Endothelial cell of umbilical vein (primary cell): ENCODE results near the gene KRTAP6-2.

Experiments
- POLR2A ChIP-seq: IDR thresholded peaks from 2 replicates; pipeline ENCODE4 v1.6.1; 2012; ENCODE audit warnings: low read depth, mild to moderate bottlenecking, control low read depth, low read length
- TF ChIP-seq, protein P1 (sequence below), 2 donors: IDR thresholded peaks; 1 replicate in 1 of 2; 2 replicates in 1 of 2; pipeline ENCODE4 v1.5.1; 2011; ENCODE audit warnings: low read length in 2 of 2, mild to moderate bottlenecking in 2 of 2, moderate library complexity in 2 of 2, control low read depth in 1 of 2, inconsistent platforms in 1 of 2, low read depth in 1 of 2; ENCODE audit not compliant: insufficient read depth in 1 of 2; ENCODE audit errors: extremely low read depth in 1 of 2

DNA sequence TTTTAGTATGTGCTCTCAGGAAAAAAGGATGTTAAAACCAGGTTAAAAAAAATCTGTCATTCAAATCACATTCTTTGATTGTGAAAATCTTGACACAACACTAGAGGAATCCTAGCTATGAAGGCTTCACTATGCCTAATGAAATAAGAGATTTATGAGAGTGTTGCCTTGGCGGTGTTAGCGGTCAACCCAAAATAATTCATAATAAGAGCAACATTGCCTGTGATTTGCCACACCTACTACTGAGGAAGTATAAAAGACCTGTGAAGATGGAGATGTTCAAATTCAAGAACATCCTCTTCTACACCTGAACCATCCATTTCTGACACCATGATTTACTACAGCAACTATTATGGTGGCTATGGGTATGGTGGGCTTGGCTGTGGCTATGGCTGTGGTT lies 17.4 kb upstream of the KRTAP6-2 start, which contains the start of gene KRTAP20-1:
- no peak for TF ChIP-seq POLR2A
- TF ChIP-seq, protein P1, sequence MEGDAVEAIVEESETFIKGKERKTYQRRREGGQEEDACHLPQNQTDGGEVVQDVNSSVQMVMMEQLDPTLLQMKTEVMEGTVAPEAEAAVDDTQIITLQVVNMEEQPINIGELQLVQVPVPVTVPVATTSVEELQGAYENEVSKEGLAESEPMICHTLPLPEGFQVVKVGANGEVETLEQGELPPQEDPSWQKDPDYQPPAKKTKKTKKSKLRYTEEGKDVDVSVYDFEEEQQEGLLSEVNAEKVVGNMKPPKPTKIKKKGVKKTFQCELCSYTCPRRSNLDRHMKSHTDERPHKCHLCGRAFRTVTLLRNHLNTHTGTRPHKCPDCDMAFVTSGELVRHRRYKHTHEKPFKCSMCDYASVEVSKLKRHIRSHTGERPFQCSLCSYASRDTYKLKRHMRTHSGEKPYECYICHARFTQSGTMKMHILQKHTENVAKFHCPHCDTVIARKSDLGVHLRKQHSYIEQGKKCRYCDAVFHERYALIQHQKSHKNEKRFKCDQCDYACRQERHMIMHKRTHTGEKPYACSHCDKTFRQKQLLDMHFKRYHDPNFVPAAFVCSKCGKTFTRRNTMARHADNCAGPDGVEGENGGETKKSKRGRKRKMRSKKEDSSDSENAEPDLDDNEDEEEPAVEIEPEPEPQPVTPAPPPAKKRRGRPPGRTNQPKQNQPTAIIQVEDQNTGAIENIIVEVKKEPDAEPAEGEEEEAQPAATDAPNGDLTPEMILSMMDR (IDR thresholded peaks at IDR 0.05; ENCODE audit: extremely low read depth in 1 of 2, insufficient read depth in 1 of 2, low read depth in 1 of 2, low read length in 2 of 2): no peak
